ENCODE measurements around the gene CAMKK1. TPM values are rescaled to one million over a fixed set of nuclear protein-coding genes. Genes with fewer than 3 reads are reported as not detected.

CAMKK1 gene
- total and polyA plus RNA-seq, 9 donors = 2.8 to 15.1 (median 7.1) TPM

GRCh38 chr17:3864534-3864933 lies 28.3 kb downstream of the CAMKK1 start:
- H3K27ac ChIP-seq = no peak overlapping the region
- 88 to 89% (median 88%) methylated on average over 9 to 10 of the region's 10 CpGs for WGBS, 3 donors
- no peaks in the 10 kb centered on the region for H3K36me3 ChIP-seq
- DNase-seq = no peak
- no peaks in the 10 kb centered on the region for H3K4me1 ChIP-seq (ENCODE audit: insufficient read depth)
- intact Hi-C loops (cut with DNase I) = loop anchor here (2.0 to 10.0 kb wide), 5 partner anchors 50 to 213 kb away; partner anchors contain the start of gene P2RX1 (in 1 of the 4)
- no peak overlapping the region for H3K4me3 ChIP-seq
- no peaks in the 10 kb centered on the region for H3K27me3 ChIP-seq
- no peaks in the 10 kb centered on the region for H3K9me3 ChIP-seq
- no peak for TF ChIP-seq EP300 (IDR thresholded peaks at IDR 0.05)
- TF ChIP-seq CTCF (IDR thresholded peaks at IDR 0.05) = no peak
- no peak for TF ChIP-seq POLR2A (IDR thresholded peaks at IDR 0.05)

GRCh38 chr17:3861761-3862681 lies 30.8 kb downstream of the CAMKK1 start:
- 81 to 88% (median 81%) methylated on average over 27 to 28 of the region's 28 CpGs for WGBS, 3 donors
- H3K36me3 ChIP-seq = no peaks in the 10 kb centered on the region
- no peak overlapping the region for H3K27ac ChIP-seq
- no peak for TF ChIP-seq EP300 (IDR thresholded peaks at IDR 0.05)
- no peak for TF ChIP-seq POLR2A (IDR thresholded peaks at IDR 0.05)
- TF ChIP-seq CTCF (IDR thresholded peaks at IDR 0.05) = no peak
- H3K9me3 ChIP-seq = no peaks in the 10 kb centered on the region
- intact Hi-C loops (cut with DNase I) = loop anchor here (5.0 to 10.0 kb wide), 4 partner anchors 53 to 215 kb away; partner anchors contain the start of gene P2RX1 (in 1 of the 4)
- DNase-seq = no peak
- H3K4me1 ChIP-seq (ENCODE audit: insufficient read depth) = no peaks in the 10 kb centered on the region
- no peak overlapping the region for H3K4me3 ChIP-seq
- H3K27me3 ChIP-seq = no peaks in the 10 kb centered on the region

- no peak for DNase-seq
- Histone ChIP-seq H3K27ac (no peak overlapping the region), H3K4me3 (no peak overlapping the region), H3K27me3 (no peaks in the 10 kb centered on the region), H3K36me3 (no peaks in the 10 kb centered on the region), H3K9me3 (no peaks in the 10 kb centered on the region), H3K4me1 (ENCODE audit: insufficient read depth) (no peaks in the 10 kb centered on the region)
- TF ChIP-seq CTCF (IDR thresholded peaks at IDR 0.05) = no peak
- no peak for TF ChIP-seq POLR2A (IDR thresholded peaks at IDR 0.05)
- no peak for TF ChIP-seq EP300 (IDR thresholded peaks at IDR 0.05)
- WGBS, 3 donors = 90 to 95% (median 91%) methylated on average over 30 of the region's 30 CpGs
- intact Hi-C loops (cut with DNase I) = loop anchor here (5.0 to 10.0 kb wide), 4 partner anchors 54 to 216 kb away; partner anchors contain the start of gene P2RX1 (in 1 of the 4)
Measured at GRCh38 chr17:3860939-3861700, 31.7 kb downstream of the CAMKK1 start.

- TF ChIP-seq CTCF (IDR thresholded peaks at IDR 0.05) (no peak), EP300 (IDR thresholded peaks at IDR 0.05) (no peak), POLR2A (IDR thresholded peaks at IDR 0.05) (no peak)
- H3K4me1 ChIP-seq (ENCODE audit: insufficient read depth) = no peaks in the 10 kb centered on the region
- no peak overlapping the region for H3K27ac ChIP-seq
- H3K4me3 ChIP-seq = no peak overlapping the region
- intact Hi-C loops (cut with DNase I) = loop anchor here (5.0 to 10.0 kb wide), 5 partner anchors 55 to 217 kb away; partner anchors contain the start of gene P2RX1 (in 1 of the 4)
- WGBS, 3 donors = 58 to 74% (median 65%) methylated on average over 8 to 9 of the region's 9 CpGs
- DNase-seq = no peak
- no peaks in the 10 kb centered on the region for H3K36me3 ChIP-seq
- H3K27me3 ChIP-seq = no peaks in the 10 kb centered on the region
- H3K9me3 ChIP-seq = no peaks in the 10 kb centered on the region
Measured at GRCh38 chr17:3859940-3860339, 32.9 kb downstream of the CAMKK1 start.

Measured in ovary (tissue), 9 donors.